ENCODE measurements around the gene ANAPC16. TPM values are rescaled to one million over a fixed set of nuclear protein-coding genes. Genes with fewer than 3 reads are reported as not detected.

Gene ANAPC16
- total and polyA plus RNA-seq, 8 donors, result 86.0 to 167 (median 152) TPM

DNA sequence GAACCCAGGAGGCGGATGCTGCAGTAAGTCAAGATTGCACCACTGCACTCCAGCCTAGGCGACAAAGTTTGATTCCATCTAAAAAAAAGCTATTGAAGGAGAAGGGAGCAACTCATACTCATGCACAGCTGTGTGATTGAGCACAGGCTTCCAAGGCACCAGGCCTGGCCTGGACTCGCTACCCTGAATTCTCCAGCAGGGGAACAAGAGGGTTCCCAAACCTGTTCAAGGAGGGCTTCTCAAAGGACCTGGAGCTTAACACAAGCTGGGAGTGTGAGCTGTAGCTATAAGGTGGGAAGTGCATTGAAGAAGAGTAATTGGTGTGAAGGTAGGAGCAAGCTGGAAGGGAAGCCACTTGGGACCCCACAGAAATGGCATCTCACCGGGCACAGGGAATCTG lies 42.8 kb downstream of the ANAPC16 start:
- Histone ChIP-seq H3K27me3 (no peaks in the 10 kb centered on the region), H3K4me1 (peaks cover 37 to 84% of the 10 kb centered on the region in 2 donors), H3K4me3 (no peak overlapping the region), H3K27ac (no peak overlapping the region), H3K9me3 (no peaks in the 10 kb centered on the region), H3K36me3 (no peaks in the 10 kb centered on the region)
- DNase-seq, result peak in 1 of 4 donors; percentile 5
- no peak for ATAC-seq
- intact Hi-C loops (cut with DNase I), result no loop called here
- TF ChIP-seq, protein P1, sequence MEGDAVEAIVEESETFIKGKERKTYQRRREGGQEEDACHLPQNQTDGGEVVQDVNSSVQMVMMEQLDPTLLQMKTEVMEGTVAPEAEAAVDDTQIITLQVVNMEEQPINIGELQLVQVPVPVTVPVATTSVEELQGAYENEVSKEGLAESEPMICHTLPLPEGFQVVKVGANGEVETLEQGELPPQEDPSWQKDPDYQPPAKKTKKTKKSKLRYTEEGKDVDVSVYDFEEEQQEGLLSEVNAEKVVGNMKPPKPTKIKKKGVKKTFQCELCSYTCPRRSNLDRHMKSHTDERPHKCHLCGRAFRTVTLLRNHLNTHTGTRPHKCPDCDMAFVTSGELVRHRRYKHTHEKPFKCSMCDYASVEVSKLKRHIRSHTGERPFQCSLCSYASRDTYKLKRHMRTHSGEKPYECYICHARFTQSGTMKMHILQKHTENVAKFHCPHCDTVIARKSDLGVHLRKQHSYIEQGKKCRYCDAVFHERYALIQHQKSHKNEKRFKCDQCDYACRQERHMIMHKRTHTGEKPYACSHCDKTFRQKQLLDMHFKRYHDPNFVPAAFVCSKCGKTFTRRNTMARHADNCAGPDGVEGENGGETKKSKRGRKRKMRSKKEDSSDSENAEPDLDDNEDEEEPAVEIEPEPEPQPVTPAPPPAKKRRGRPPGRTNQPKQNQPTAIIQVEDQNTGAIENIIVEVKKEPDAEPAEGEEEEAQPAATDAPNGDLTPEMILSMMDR (IDR thresholded peaks at IDR 0.05), result no peak

DNA sequence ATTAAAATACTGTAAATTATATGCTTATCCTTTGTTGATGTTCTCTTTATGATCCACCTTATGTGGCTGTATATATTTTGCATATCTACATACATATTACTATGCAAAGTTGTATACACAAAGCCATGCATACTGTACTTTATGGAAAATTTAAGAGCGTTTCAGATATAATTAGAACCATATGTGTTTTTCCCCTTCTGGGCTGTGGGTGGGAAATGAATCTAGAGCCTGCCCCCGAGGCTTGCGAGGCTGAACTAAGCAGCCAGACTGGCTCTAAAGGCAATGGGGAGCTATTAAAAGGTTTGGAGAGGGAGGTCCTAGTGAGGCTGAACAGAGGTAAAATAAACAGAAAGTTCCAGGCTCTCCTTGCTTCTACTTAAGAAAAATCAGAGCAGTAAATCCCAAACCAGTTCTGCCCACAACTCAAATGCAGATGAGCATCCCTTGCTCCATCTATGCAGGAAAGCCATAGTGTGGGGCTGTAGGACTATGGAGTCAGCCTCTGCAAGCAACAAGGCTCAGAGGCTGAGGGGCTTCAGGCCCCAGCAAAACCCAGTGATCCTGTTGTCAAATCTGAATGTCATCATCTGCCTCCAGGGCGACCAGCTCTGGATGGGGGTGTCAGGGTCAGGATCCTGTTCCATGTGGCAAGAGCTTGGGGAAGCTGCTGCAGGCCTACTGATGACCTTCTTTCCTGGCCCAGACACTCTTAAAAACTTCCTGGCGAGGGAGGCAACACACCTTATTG lies 43.9 kb downstream of the ANAPC16 start:
- intact Hi-C loops (cut with DNase I), result no loop called here
- TF ChIP-seq, protein P1 (IDR thresholded peaks at IDR 0.05), result no peak
- Histone ChIP-seq H3K27me3 (no peaks in the 10 kb centered on the region), H3K27ac (peak overlapping the region; percentile 83 to 88), H3K4me1 (peaks cover 32 to 81% of the 10 kb centered on the region in 2 donors), H3K9me3 (no peaks in the 10 kb centered on the region), H3K4me3 (no peak overlapping the region), H3K36me3 (no peaks in the 10 kb centered on the region)
- no peak for ATAC-seq
- DNase-seq, result peak in 1 of 4 donors; percentile 31

DNA sequence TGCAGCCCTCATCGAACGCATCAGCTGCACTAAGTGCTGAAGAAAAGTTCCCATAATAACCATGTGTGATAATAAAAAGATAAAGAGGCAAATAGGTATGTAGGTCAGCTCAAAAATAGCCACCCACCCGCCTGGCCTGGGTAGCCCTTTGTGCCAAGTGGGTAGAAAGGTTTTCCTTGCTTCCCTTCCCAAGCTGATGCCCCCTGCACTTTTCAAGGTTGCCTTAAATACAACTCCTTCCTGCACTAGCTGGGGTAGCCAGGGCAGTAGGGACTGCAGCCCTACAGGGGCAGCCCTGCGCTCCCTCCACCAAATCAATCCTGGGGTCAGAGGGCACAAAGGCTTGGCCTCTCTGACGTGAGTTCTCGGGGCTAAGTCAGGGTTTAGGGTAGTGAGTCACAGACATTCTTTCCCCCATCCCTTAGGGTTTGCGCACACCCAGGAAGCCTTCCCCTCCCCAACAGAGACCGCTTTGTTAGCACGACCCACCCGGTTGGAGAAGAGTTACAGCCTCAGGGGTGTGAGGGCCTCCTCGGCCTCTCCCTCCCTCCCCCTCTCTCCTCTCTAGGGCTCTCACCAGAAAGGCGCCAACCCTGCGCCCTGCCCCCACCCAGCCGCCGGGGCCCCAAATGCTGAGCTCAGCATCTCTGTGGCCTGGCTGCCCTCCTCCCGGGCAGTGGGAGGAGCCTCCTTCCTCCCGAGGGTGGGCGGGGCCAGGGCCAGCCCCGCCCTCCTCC lies 44.6 kb downstream of the ANAPC16 start:
- TF ChIP-seq, protein P1 (IDR thresholded peaks at IDR 0.05), result no peak
- H3K36me3 ChIP-seq, result no peaks in the 10 kb centered on the region
- no peaks in the 10 kb centered on the region for H3K9me3 ChIP-seq
- H3K4me3 ChIP-seq, result peak overlapping the region; percentile 36 to 50
- no peaks in the 10 kb centered on the region for H3K27me3 ChIP-seq
- ATAC-seq (peak; percentile 93), DNase-seq (peak in 2 of 4 donors; percentile 90 to 94)
- intact Hi-C loops (cut with DNase I), result no loop called here
- peak overlapping the region; percentile 83 to 88 for H3K27ac ChIP-seq
- H3K4me1 ChIP-seq, result peaks cover 25 to 73% of the 10 kb centered on the region in 2 donors

DNA sequence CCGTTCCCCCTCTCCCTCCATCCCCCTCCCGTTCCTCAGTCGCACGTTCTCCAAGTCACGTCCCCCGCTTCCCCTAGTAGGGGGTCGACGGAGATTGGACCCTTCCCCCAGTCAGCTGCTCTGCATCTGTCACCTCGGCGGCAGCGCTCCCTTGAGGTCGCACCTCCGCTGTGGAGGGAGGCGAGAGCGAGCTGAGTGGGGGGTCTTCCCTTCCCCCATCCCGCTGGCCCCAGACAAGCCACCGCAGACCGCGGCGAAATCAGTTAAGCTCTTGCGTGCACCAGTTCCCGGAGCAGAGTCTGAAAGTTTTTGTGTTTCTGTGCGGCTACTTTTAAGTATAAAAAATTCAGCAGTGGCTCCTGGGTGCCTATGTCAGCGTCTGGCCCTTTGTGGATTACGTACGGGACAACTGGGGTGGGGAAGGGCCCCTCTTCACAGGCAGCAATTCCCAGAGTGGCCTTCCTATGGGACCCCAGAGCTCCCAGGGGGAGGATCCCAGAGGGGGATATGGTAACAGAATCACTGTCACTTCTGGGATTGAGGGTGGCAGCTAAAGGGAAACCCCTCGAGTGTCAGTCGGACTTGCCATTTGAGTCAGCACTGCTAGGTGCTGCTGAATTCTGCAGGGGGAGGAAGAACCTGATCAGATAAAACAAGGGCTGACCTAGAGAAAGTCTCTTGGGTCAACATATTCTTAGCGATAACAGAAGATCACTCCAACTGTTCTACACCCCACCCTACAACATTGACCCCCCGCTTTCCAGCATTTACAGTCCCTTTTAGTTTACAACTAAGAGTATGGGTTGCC lies 45.4 kb downstream of the ANAPC16 start:
- DNase-seq, result peak in 2 of 4 donors; percentile 97 to 98
- TF ChIP-seq, protein P1 (IDR thresholded peaks at IDR 0.05), result no peak
- H3K36me3 ChIP-seq, result no peaks in the 10 kb centered on the region
- peaks cover 19 to 65% of the 10 kb centered on the region in 2 donors for H3K4me1 ChIP-seq
- peak overlapping the region; percentile 36 to 50 for H3K4me3 ChIP-seq
- peak overlapping the region; percentile 83 to 88 for H3K27ac ChIP-seq
- intact Hi-C loops (cut with DNase I), result no loop called here
- no peaks in the 10 kb centered on the region for H3K9me3 ChIP-seq
- ATAC-seq, result peak; percentile 8
- no peaks in the 10 kb centered on the region for H3K27me3 ChIP-seq

Data from left lung (tissue), 10 donors.